Lung (tissue), 12 donors: ENCODE measurements around the gene NT5DC3. TPM values are rescaled to one million over a fixed set of nuclear protein-coding genes. Genes with fewer than 3 reads are reported as not detected.

Experiments used
- ATAC-seq: fragments of 200-7000 bp; cut with Tn5 transposase; one replicate; pipeline ENCODE4 v1.9.1; 2020; ENCODE audit warnings: moderate number of reproducible peaks; ENCODE audit not compliant: insufficient read depth, low FRiP score
- DNase-seq, 3 donors: peaks; one replicate each; pipeline ENCODE4 v3.0.0-alpha.2; 2013 to 2017
- H3K27ac ChIP-seq, 2 donors: one replicate each; pipeline ENCODE4 v1.5.1; 2013; ENCODE audit warnings: mild to moderate bottlenecking in 2 of 2, moderate library complexity in 2 of 2, control low read depth in 1 of 2, inconsistent platforms in 1 of 2, low read depth in 1 of 2, low read length in 1 of 2
- H3K27me3 ChIP-seq, 3 donors: one replicate each; pipeline ENCODE4 v1.5.1; 2013; ENCODE audit warnings: low read length in 2 of 3; ENCODE audit not compliant: control insufficient read depth in 3 of 3, insufficient read depth in 3 of 3
- H3K36me3 ChIP-seq, 4 donors: one replicate each; pipeline ENCODE4 v1.5.1; 2013; ENCODE audit warnings: low read length in 4 of 4, mild to moderate bottlenecking in 1 of 4, moderate library complexity in 1 of 4; ENCODE audit not compliant: control insufficient read depth in 4 of 4, insufficient read depth in 4 of 4
- H3K4me1 ChIP-seq, 5 donors: one replicate each; pipeline ENCODE4 v1.5.1; 2013; ENCODE audit warnings: low read length in 5 of 5, mild to moderate bottlenecking in 2 of 5, moderate library complexity in 1 of 5; ENCODE audit not compliant: control insufficient read depth in 5 of 5, insufficient read depth in 5 of 5
- H3K4me3 ChIP-seq: one replicate; pipeline ENCODE4 v1.5.1; 2013; ENCODE audit warnings: mild to moderate bottlenecking, control low read depth, moderate library complexity
- H3K9ac ChIP-seq, 2 donors: one replicate each; pipeline ENCODE4 v1.5.1; 2013; ENCODE audit warnings: low read length in 2 of 2, control low read depth in 1 of 2; ENCODE audit not compliant: insufficient read depth in 1 of 2
- H3K9me3 ChIP-seq, 4 donors: one replicate each; pipeline ENCODE4 v1.5.1; 2013; ENCODE audit warnings: low read length in 3 of 4, mild to moderate bottlenecking in 1 of 4, moderate library complexity in 1 of 4; ENCODE audit not compliant: control insufficient read depth in 4 of 4, insufficient read depth in 3 of 4
- WGBS, 2 donors: extraction: QIAGEN DNeasy Blood & Tissue Kit; methylation state at CpG; one replicate each; pipeline ENCODE4 v1.1.7; 2013; 5-methylcytosine and 5-hydroxymethylcytosine counted together
- polyA plus RNA-seq, 2 donors: library from polyadenylated mRNA; stranded (reverse); fragments of 200-250 nt; gene quantifications; one replicate each; pipeline ENCODE4 v1.2.1, GENCODE V29; 2013
- total RNA-seq, 2 donors: library from RNA; depleted of rRNA in 1 of 2; stranded (reverse); fragments of >200 nt in 1 of 2; gene quantifications; one replicate each; pipeline ENCODE4 v1.2.1, GENCODE V29; 2014 to 2021
- TF ChIP-seq, protein P1 (sequence below): IDR thresholded peaks from 2 replicates; pipeline ENCODE4 v1.5.1; 2012; ENCODE audit warnings: mild to moderate bottlenecking; ENCODE audit errors: control extremely low read depth, extremely low read depth
- donor health status: control.
- donor health status: control.
- donor health status: Bipolar disorder and iron deficiency.
- donor health status: healthy.
- donor health status: DM: yes; HTN: yes; CAD: no.

The NT5DC3 gene
- total and polyA plus RNA-seq, 4 donors: 0.93 to 12.3 (median 3.6) TPM

DNA sequence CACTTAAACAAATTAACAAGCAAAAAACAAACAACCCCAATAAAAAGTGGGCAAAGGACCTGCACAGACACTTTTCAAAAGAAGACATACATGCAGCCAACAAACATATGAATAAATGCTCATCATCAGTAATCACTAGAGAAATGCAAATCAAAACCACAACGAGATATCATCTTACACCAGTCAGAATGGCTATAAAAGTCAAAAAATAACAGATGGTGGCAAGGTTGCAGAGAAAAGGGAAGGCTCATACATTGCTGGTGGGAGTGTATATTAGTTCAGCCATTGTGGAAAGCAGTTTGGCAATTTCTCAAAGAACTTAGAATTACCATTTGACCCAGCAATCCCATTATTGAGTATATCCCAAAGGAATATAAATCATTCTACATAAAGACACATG, 34.6 kb upstream of the NT5DC3 start:
- Histone ChIP-seq H3K4me3 (no peak overlapping the region), H3K27me3 (no peaks in the 10 kb centered on the region), H3K9me3 (no peaks in the 10 kb centered on the region), H3K4me1 (no peaks in the 10 kb centered on the region), H3K36me3 (no peaks in the 10 kb centered on the region), H3K9ac (no peak overlapping the region), H3K27ac (no peak overlapping the region)
- WGBS, 2 donors: 0 to 37% methylated on average over 1 of the region's 1 CpG
- TF ChIP-seq, protein P1, sequence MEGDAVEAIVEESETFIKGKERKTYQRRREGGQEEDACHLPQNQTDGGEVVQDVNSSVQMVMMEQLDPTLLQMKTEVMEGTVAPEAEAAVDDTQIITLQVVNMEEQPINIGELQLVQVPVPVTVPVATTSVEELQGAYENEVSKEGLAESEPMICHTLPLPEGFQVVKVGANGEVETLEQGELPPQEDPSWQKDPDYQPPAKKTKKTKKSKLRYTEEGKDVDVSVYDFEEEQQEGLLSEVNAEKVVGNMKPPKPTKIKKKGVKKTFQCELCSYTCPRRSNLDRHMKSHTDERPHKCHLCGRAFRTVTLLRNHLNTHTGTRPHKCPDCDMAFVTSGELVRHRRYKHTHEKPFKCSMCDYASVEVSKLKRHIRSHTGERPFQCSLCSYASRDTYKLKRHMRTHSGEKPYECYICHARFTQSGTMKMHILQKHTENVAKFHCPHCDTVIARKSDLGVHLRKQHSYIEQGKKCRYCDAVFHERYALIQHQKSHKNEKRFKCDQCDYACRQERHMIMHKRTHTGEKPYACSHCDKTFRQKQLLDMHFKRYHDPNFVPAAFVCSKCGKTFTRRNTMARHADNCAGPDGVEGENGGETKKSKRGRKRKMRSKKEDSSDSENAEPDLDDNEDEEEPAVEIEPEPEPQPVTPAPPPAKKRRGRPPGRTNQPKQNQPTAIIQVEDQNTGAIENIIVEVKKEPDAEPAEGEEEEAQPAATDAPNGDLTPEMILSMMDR: no peak
- ATAC-seq (no peak), DNase-seq (no peak)

DNA sequence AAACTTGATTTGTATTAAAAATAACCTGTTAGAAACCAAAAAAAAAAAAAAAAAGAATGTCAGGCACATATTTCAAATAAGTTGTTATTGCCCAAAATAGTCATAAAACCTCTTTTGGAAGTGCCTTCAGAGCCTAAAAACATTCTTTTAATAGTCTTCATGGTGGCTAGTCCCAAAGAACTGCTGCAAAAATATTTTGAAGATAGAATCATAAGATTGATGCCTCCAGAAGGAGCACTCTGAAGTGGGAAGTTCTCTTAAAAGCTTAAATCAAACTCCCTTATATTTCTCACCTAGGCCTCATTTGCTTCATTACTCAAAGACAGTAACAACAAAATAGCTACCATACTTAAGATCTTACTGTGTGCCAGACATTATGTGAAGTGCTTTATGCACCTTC, 27.2 kb upstream of the NT5DC3 start:
- no peaks in the 10 kb centered on the region for H3K9me3 ChIP-seq
- no peak overlapping the region for H3K9ac ChIP-seq
- TF ChIP-seq, protein P1: no peak

DNA sequence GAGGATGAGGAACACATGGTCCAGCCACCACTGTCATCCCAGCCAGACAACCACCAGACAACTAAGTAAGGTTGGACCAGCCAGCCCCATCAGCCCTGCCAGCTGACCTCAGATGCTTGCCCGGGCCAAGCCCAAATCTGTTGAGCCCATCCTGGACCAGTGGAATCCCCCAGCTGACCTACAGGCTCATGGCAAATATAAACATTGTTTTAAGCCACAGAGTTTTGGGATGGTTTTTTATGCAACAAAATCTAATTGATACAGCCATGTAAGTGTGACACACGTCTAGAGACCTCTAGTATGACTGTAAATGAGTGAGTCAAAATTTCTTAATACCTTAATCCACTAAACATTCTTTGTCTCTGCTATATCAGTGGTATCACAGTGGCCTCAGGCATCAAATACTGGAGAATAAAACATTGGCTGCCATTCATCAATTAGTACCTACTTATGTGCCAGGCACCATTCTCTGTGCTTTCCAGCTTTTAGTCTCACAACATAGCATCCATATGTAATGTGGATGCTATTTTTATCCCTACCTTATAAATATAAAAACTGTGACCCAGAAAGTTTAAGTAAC, 24.2 kb upstream of the NT5DC3 start:
- DNase-seq: no peak
- no peak overlapping the region for H3K9ac ChIP-seq
- no peak overlapping the region for H3K27ac ChIP-seq
- H3K36me3 ChIP-seq: no peaks in the 10 kb centered on the region
- TF ChIP-seq, protein P1: no peak
- no peak for ATAC-seq
- no peaks in the 10 kb centered on the region for H3K9me3 ChIP-seq
- no peaks in the 10 kb centered on the region for H3K27me3 ChIP-seq
- H3K4me1 ChIP-seq: peaks cover 0 to 3% (median 0%) of the 10 kb centered on the region in 5 donors
- H3K4me3 ChIP-seq: no peak overlapping the region
- 91 to 100% methylated on average over 2 of the region's 2 CpGs for WGBS, 2 donors

More for the DNA sequence above, 27.2 kb upstream of the NT5DC3 start:
- DNase-seq (no peak), ATAC-seq (no peak)
- H3K36me3 ChIP-seq: no peaks in the 10 kb centered on the region
- H3K4me3 ChIP-seq: no peak overlapping the region
- H3K4me1 ChIP-seq: no peaks in the 10 kb centered on the region
- H3K27ac ChIP-seq: no peak overlapping the region
- H3K27me3 ChIP-seq: no peaks in the 10 kb centered on the region

DNA sequence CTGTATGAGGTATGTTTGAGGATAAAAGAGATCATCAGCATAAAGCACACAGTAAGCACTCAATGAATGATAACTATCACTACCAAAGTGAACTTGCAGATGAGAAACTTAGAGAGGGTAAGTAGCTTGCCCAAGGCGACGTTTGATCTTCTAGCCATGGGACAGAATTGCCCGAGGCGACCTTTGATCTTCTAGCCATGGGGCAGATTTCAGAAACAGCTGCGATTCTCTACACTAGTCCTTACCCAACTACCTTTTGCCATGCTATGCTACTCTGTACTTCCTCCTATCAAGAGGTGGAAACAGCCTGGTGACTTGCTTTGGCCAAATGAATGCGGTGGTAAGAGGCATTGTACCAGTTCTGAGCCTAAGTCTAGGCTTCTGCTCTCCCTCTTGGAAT, 23.7 kb upstream of the NT5DC3 start:
- no peak for ATAC-seq
- no peak overlapping the region for H3K27ac ChIP-seq
- TF ChIP-seq, protein P1: no peak

More for the DNA sequence above, 23.7 kb upstream of the NT5DC3 start:
- 94 to 97% methylated on average over 6 of the region's 6 CpGs for WGBS, 2 donors
- H3K4me3 ChIP-seq: no peak overlapping the region
- H3K9ac ChIP-seq: no peak overlapping the region
- DNase-seq: no peak
- H3K36me3 ChIP-seq: no peaks in the 10 kb centered on the region
- no peaks in the 10 kb centered on the region for H3K9me3 ChIP-seq
- peaks cover 0 to 5% (median 0%) of the 10 kb centered on the region in 5 donors for H3K4me1 ChIP-seq
- no peaks in the 10 kb centered on the region for H3K27me3 ChIP-seq
